A549 (cell line): ENCODE measurements around the gene RCAN2.

Source experiments
- FOXS1 ChIP-seq: fragments of 250-450 bp; sonication (Bioruptor Pico); IDR thresholded peaks from 2 replicates; pipeline ENCODE4 v1.5.0; 2020; ENCODE audit warnings: mild to moderate bottlenecking, moderate library complexity
- HDAC2 ChIP-seq: fragments of 200-600 bp; sonication (generic); IDR thresholded peaks from 2 replicates; pipeline ENCODE4 v1.6.1; 2016
- NR3C1 ChIP-seq: fragments of >200 bp; sonication (Bioruptor Twin); formaldehyde crosslinking; IDR thresholded peaks from 3 replicates; pipeline ENCODE4 v1.6.1; 2017
- PHF8 ChIP-seq: fragments of 200-600 bp; sonication (generic); IDR thresholded peaks from 2 replicates; pipeline ENCODE4 v1.6.1; 2016; ENCODE audit warnings: low read depth, mild to moderate bottlenecking, antibody characterized with exemption, moderate library complexity, borderline replicate concordance
- RAD21 ChIP-seq, 2 experiments: fragments of >200 bp in 1 of 2; sonication (Bioruptor Twin) in 1 of 2; formaldehyde crosslinking in 1 of 2; IDR thresholded peaks in 1 of 2; conservative IDR thresholded peaks in 1 of 2; 2 replicates in 1 of 2; 3 replicates in 1 of 2; pipeline ENCODE4 v1.6.1; 2012 to 2018; ENCODE audit warnings: inconsistent platforms in 1 of 2
- RFX5 ChIP-seq: fragments of 450-650 bp; IDR thresholded peaks from 2 replicates; pipeline ENCODE4 v1.7.1; 2014; ENCODE audit warnings: antibody characterized with exemption, mild to moderate bottlenecking, moderate library complexity
- SMC3 ChIP-seq: fragments of >200 bp; sonication (Bioruptor Twin); formaldehyde crosslinking; IDR thresholded peaks from 3 replicates; pipeline ENCODE4 v1.6.1; 2018; ENCODE audit warnings: inconsistent platforms
- SREBF2 ChIP-seq: fragments of 450-650 bp; IDR thresholded peaks from 2 replicates; pipeline ENCODE4 v1.6.1; 2014; ENCODE audit warnings: mild to moderate bottlenecking, moderate library complexity
- TFCP2L1 ChIP-seq: fragments of 250-450 bp; sonication (Bioruptor Pico); IDR thresholded peaks from 2 replicates; pipeline ENCODE4 v1.5.0; 2021; ENCODE audit warnings: mild to moderate bottlenecking
- TF ChIP-seq, protein P1 (sequence below): fragments of >200 bp; sonication (Bioruptor Twin); formaldehyde crosslinking; IDR thresholded peaks from 3 replicates; pipeline ENCODE4 v1.5.1; 2016
- TF ChIP-seq, protein P2 (sequence below): IDR thresholded peaks from 2 replicates; pipeline ENCODE4 v1.6.1; 2012
- TF ChIP-seq, protein P3 (sequence below): fragments of 250-450 bp; sonication (Bioruptor Pico); IDR thresholded peaks from 2 replicates; pipeline ENCODE4 v1.5.0; 2021; ENCODE audit warnings: mild to moderate bottlenecking, moderate library complexity, borderline replicate concordance

DNA sequence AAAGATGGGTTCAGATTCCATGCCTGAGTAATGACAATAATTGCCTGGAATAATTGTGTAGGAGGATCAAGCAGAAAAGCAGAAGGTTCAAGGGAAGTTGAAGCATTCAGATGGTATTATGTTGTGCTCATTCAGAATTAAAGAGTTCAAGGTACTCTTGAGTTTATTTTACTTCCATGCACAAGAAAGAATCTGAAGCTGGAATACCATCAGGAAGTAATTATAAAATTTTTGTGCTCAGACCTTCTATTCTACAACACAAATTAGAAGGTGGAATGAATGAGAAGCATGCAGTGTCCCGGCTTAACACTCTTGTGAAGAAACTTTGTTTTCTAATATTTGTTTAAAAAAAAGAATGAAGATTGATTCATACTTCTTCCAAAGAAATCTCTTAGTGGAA, 181.1 kb downstream of the RCAN2 start:
- TF ChIP-seq PHF8, result no peak
- no peak for TF ChIP-seq SMC3
- no peak for TF ChIP-seq FOXS1 (CRISPR knock-in tag)
- TF ChIP-seq, protein P1, sequence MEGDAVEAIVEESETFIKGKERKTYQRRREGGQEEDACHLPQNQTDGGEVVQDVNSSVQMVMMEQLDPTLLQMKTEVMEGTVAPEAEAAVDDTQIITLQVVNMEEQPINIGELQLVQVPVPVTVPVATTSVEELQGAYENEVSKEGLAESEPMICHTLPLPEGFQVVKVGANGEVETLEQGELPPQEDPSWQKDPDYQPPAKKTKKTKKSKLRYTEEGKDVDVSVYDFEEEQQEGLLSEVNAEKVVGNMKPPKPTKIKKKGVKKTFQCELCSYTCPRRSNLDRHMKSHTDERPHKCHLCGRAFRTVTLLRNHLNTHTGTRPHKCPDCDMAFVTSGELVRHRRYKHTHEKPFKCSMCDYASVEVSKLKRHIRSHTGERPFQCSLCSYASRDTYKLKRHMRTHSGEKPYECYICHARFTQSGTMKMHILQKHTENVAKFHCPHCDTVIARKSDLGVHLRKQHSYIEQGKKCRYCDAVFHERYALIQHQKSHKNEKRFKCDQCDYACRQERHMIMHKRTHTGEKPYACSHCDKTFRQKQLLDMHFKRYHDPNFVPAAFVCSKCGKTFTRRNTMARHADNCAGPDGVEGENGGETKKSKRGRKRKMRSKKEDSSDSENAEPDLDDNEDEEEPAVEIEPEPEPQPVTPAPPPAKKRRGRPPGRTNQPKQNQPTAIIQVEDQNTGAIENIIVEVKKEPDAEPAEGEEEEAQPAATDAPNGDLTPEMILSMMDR, result no peak
- TF ChIP-seq, protein P2, sequence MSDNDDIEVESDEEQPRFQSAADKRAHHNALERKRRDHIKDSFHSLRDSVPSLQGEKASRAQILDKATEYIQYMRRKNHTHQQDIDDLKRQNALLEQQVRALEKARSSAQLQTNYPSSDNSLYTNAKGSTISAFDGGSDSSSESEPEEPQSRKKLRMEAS, result no peak
- no peak for TF ChIP-seq RFX5
- TF ChIP-seq, protein P3, sequence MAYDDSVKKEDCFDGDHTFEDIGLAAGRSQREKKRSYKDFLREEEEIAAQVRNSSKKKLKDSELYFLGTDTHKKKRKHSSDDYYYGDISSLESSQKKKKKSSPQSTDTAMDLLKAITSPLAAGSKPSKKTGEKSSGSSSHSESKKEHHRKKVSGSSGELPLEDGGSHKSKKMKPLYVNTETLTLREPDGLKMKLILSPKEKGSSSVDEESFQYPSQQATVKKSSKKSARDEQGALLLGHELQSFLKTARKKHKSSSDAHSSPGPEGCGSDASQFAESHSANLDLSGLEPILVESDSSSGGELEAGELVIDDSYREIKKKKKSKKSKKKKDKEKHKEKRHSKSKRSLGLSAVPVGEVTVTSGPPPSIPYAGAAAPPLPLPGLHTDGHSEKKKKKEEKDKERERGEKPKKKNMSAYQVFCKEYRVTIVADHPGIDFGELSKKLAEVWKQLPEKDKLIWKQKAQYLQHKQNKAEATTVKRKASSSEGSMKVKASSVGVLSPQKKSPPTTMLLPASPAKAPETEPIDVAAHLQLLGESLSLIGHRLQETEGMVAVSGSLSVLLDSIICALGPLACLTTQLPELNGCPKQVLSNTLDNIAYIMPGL (CRISPR knock-in tag), result no peak
- no peak for TF ChIP-seq RAD21 (conservative IDR thresholded peaks at IDR 0.05 in 1 of 2, IDR thresholded peaks at IDR 0.05 in 1 of 2)
- TF ChIP-seq SREBF2, result no peak
- no peak for TF ChIP-seq TFCP2L1 (CRISPR knock-in tag)
- no peak for TF ChIP-seq NR3C1
- TF ChIP-seq HDAC2, result no peak
